Activated CD8-positive, alpha-beta memory T cell treated with anti-CD3 and anti-CD28 coated beads, Interleukin-2, amount 10 ng/mL, durations not matched to agents 7 days and 5 days (primary cell): ENCODE measurements around the gene TXNRD2. TPM values are rescaled to one million over a fixed set of nuclear protein-coding genes. Genes with fewer than 3 reads are reported as not detected.
"Not testable (repeated sequence)": the region's sequence is repeated elsewhere in the genome, so short reads cannot be mapped to it uniquely, and the experiment has no call there.

Experiments used
- ATAC-seq: fragments of 150-1000 bp; cut with Tn5 transposase; one replicate; pipeline ENCODE4 v1.10.0; 2021; ENCODE audit warnings: moderate library complexity
- CTCF ChIA-PET: fragments of 350-600 bp; sonication (Branson Sonifier 250); formaldehyde crosslinking; loops from one replicate; lab custom pipeline; 2021; ENCODE audit warnings: antibody characterized with exemption; lab: Charles Lee
- DNase-seq: peaks from one replicate; pipeline ENCODE4 v3.0.0-alpha.2; 2020
- H3K27ac Mint-ChIP-seq: one replicate; pipeline ENCODE4 v1.8.0; 2021; ENCODE audit warnings: mild to moderate bottlenecking, mixed read lengths
- H3K27me3 Mint-ChIP-seq: one replicate; pipeline ENCODE4 v1.8.0; 2021; ENCODE audit warnings: mixed read lengths
- H3K36me3 Mint-ChIP-seq: one replicate; pipeline ENCODE4 v1.8.0; 2021; ENCODE audit warnings: mild to moderate bottlenecking, mixed read lengths
- H3K4me1 Mint-ChIP-seq: one replicate; pipeline ENCODE4 v1.8.0; 2021; ENCODE audit warnings: mixed read lengths
- H3K4me3 Mint-ChIP-seq: one replicate; pipeline ENCODE4 v1.8.0; 2021; ENCODE audit warnings: mild to moderate bottlenecking, moderate library complexity, mixed read lengths
- H3K9me3 Mint-ChIP-seq: one replicate; pipeline ENCODE4 v1.8.0; 2022; ENCODE audit warnings: low read depth, mixed read lengths
- total RNA-seq, 2 experiments: library from RNA; stranded (reverse); gene quantifications; one replicate each; pipeline ENCODE4 v1.2.3, GENCODE V29; 2021

Gene TXNRD2
- total RNA-seq, 2 experiments from 2014 or later, result 20.5 to 23.1 TPM

DNA sequence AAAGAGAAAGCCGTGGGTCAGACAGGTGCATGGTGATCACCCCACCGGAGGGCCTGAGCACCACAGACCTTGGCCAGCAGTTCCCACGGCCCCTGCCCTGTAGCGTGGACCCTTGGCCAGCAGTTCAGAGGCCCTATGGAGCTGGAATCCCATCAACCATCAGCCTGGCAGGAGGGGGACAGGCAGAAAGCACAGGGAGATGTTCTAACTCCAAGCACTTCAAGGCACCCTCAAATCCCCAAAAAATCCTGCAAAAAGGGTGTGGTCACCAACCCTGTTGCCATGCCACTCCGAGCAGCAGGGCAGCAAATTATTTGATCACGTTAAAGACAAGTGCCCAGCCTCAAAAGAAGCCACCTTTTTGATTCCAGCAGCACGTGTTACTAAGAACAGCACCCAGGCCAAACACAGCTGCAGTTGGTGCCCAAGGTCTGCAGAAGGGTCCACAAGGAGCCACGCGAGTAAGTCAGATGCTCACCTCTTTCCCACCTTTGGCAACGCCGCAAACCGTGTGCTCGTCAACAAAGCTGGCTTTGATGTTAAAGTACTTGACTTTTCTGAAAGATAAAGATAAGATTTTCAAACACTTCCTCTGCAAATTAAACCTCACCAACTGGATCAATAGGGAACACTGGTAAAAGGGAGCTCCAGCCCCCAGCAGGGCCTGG is 26.2 kb downstream of the TXNRD2 start:
- no peaks in the 10 kb centered on the region for H3K4me1 Mint-ChIP-seq
- H3K9me3 Mint-ChIP-seq, result no peaks in the 10 kb centered on the region
- no peak overlapping the region for H3K27ac Mint-ChIP-seq
- DNase-seq (no peak), ATAC-seq (no peak)
- H3K27me3 Mint-ChIP-seq, result no peaks in the 10 kb centered on the region
- peaks cover 13% of the 10 kb centered on the region for H3K36me3 Mint-ChIP-seq
- H3K4me3 Mint-ChIP-seq, result no peak overlapping the region
- CTCF ChIA-PET, result interaction anchor here (0.8 to 2.2 kb wide), 2 partner anchors 35 to 185 kb away, joined by 3 to 7 read pairs; no protein-coding TSS in a partner anchor

DNA sequence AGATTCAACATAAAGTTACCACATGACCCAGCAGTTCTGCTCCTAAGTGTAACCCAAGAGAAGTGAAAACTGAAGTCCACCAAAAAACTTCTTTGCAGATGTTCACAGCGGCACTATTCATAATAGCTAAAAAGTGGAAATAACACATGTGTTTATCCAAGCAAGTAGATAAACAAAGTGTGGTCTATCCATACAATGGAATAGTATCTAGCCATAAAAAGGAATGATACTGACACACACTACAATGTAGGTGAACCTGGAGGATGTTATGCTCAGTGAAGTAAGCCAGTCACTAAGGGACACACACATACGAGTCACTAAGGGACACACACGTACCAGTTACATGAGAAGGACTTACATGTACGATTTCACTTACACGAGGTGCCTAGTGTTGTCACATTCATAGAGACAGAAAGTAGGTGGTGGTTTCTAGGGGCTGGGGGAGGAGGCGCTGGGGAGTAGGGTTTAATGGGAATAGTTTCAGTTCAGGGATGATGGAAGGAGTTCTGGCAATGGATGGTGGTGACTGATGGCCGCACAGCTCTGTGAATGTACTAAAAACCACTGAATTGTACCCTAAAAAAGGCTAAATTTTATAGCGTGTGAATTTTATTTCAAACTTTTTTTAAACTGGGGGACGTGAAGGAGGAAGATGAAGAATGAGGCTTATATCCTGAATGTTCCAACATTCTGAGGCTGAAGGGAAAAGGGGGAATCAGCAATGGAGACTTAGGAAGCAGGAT is 27.2 kb downstream of the TXNRD2 start:
- H3K27ac Mint-ChIP-seq, result no peak overlapping the region
- H3K9me3 Mint-ChIP-seq, result no peaks in the 10 kb centered on the region
- CTCF ChIA-PET, result interaction anchor here (2.2 to 4.9 kb wide), 2 partner anchors 184 kb away, joined by 7 to 106 read pairs; no protein-coding TSS in a partner anchor

DNA sequence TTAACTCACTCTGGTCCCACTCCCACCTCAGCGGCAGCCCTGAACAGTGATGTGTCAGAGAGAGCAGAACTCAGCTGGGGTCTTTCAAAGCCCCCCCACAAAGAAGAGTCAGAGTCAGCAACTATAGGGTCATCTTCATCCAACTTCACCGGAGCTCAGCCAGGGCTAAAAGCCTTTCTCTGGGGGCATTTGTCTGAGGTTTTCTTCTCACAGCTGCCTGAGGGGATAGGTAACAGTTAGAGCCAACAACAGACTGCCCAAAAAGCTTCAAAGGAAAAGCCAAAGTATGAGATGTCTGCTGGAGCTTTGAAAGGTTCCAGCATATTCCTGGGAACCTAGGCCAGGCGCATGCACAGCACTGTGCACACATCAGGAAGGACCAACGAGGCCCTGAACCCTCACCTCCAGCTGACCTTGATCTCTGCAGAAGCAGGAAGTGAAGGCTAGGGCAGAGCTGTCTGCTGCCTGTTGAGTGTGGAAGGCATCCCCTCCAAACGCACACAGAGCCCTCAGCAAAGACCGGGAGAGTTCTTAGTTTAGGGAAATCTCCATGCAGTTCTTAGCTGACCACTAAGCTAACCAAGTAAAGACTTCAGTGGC is 28.2 kb downstream of the TXNRD2 start:
- Mint-ChIP-seq H3K4me1 (peaks cover 3% of the 10 kb centered on the region), H3K27ac (no peak overlapping the region), H3K36me3 (peaks cover 13% of the 10 kb centered on the region), H3K9me3 (no peaks in the 10 kb centered on the region), H3K4me3 (no peak overlapping the region), H3K27me3 (no peaks in the 10 kb centered on the region)
- ATAC-seq (no peak), DNase-seq (no peak)
- CTCF ChIA-PET, result interaction anchor here (0.8 to 4.9 kb wide), 3 partner anchors 113 to 183 kb away, joined by 3 to 106 read pairs (median 5); no protein-coding TSS in a partner anchor

More for the DNA sequence above, 27.2 kb downstream of the TXNRD2 start:
- ATAC-seq, result no peak
- no peak overlapping the region for H3K4me3 Mint-ChIP-seq
- no peak for DNase-seq
- H3K27me3 Mint-ChIP-seq, result no peaks in the 10 kb centered on the region
- peaks cover 3% of the 10 kb centered on the region for H3K4me1 Mint-ChIP-seq
- peaks cover 13% of the 10 kb centered on the region for H3K36me3 Mint-ChIP-seq

DNA sequence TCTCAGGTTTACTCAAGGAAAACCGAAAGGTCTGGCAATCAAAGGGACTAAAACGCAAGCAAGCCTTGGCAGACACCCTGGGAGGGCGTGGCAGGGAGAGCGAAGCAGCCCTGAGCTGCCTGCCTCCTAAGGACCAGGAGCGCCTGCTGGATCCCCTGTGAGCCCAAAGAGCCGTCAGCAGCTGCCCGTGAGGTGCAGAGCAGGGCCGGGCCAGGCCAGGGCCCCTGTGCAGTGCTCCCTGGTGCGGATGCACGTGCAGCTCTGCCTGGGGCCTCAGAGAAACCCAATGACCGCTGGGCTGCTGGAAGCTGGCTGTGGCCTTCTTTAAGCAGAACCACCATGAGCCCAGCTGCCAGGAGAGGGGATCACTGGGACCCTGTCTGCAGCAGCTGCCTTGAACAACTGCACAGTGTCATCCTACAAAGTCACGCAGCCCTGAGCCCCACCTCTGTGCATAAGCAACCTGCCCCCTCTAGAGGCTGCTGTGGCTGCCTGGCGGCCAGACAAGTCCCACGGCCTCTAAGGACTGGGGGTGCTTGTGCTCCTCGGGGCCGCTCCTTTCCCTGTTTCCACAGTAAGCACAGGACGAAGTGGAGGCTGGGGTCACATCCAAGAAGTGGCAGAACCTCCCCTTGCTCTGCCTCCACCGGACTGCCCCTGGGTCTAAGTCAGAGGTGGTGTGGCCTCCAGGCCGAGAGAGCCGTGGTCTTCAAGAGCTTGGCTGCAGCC is 29.2 kb downstream of the TXNRD2 start:
- ATAC-seq (no peak), DNase-seq (no peak)
- CTCF ChIA-PET, result interaction anchor here (0.8 to 4.9 kb wide), 3 partner anchors 36 to 182 kb away, joined by 3 to 106 read pairs (median 3); no protein-coding TSS in a partner anchor
- peaks cover 3% of the 10 kb centered on the region for H3K4me1 Mint-ChIP-seq
- no peaks in the 10 kb centered on the region for H3K9me3 Mint-ChIP-seq
- H3K27ac Mint-ChIP-seq, result no peak overlapping the region
- H3K27me3 Mint-ChIP-seq, result no peaks in the 10 kb centered on the region
- H3K36me3 Mint-ChIP-seq, result peaks cover 13% of the 10 kb centered on the region
- no peak overlapping the region for H3K4me3 Mint-ChIP-seq

DNA sequence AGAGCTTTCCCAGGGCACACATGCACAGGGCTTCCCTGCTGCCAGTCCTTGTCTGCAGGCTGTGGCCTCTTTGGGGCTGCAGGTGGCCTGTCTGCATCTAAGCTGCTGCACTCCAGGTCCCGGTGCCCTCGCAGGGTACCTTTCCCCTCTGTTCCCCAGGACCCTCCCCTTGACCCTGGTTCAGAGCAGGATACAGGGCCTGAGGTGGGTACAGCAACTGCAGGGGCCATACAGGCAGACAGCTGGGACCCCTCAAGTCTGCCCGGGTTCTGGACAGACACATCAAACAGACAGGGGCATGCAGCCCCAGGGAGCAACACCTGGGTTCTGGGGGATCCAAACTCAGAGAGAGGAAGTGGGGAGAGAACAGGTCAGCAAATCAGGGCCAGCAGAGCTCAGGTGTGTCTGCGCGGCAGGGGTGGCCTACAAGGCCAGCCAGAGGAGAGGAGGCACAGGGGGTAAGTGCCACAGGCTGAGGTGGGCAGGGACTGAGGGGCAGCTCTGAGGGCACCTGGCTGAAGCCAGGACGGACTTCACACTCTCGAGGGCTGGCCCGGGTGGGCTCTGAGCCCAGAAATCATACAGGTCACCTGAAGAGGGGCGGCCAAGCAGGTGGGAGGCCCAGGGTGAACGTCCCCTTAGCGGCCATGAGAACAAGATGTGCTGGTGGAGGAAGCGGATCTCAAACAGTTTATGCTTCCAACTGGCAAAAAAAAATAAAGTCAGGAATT is 29.9 kb downstream of the TXNRD2 start:
- CTCF ChIA-PET, result interaction anchor here (0.8 to 4.9 kb wide), 4 partner anchors 26 to 181 kb away, joined by 3 to 106 read pairs (median 15); no protein-coding TSS in a partner anchor
- Mint-ChIP-seq H3K4me3 (no peak overlapping the region), H3K4me1 (peaks cover 3% of the 10 kb centered on the region), H3K9me3 (no peaks in the 10 kb centered on the region), H3K36me3 (peaks cover 13% of the 10 kb centered on the region), H3K27ac (no peak overlapping the region), H3K27me3 (no peaks in the 10 kb centered on the region)
- DNase-seq (no peak), ATAC-seq (no peak)

DNA sequence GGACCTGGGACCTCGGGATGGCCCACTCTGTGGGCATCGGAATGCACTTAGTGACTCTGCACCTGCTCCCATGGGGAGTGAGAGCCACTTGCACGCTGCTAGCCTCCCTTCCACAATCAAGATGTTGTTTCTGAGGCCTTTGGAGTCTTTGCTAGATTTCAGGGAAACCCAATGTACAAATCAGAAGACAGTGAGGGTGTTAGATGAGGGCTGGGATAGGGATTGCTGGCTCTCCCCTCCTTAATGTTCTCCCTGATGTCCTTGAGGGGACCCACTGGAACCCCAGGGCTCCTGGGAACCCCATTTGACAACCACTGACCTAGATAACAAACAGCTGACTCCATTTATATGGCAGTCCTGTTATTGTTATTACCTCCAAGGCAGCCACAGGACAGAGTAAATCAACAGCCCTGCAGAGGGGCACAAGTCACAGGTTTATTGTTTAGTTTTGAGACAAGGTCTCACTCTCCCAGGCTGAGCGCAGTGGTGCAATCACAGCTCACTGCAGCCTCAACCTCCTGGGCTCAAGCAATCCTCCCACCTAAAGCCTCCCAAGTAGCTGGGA is 31.4 kb downstream of the TXNRD2 start:
- Mint-ChIP-seq H3K4me3 (no peak overlapping the region), H3K27me3 (no peaks in the 10 kb centered on the region), H3K27ac (peak overlapping the region; percentile 12), H3K4me1 (peaks cover 3% of the 10 kb centered on the region), H3K36me3 (peaks cover 13% of the 10 kb centered on the region), H3K9me3 (no peaks in the 10 kb centered on the region)
- DNase-seq, result no peak
- ATAC-seq, result no peak
- CTCF ChIA-PET, result interaction anchor here (0.6 to 4.9 kb wide), 39 partner anchors 9 to 538 kb away, joined by 3 to 106 read pairs (median 4); partner anchors contain the start of genes COMT, GNB1L, GP1BB and RTL10

DNA sequence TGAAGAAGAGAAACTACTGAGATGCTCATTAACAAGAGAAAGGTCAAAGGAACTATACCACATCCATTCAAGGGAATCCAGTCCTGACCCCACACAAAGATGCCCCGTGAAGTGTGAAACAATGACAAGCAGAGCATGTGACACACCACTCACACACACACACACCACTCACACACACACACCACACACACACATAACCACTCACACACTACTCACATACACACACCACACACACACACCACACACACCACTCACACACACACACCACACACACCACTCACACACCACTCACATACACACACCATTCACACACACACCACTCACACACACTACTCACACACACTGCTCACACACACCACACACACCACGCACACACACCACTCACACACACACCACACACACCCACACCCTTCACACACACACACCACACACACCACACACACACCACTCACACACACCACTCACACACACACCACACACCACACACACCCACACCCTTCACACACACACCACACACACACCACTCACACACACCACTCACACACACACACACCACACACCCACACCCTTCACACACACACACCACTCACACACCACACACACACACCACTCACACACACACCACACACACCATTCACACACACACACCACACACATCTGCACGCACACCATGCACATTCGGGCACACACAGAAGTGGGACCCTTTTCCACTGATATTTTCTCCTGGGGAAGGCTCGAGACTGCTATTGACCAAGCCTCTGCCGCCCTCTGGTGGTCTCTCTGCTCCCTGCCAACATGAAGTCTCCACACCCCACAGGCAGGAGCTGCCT is 32.1 kb downstream of the TXNRD2 start:
- H3K27me3 Mint-ChIP-seq, result no peaks in the 10 kb centered on the region
- peaks cover 3% of the 10 kb centered on the region for H3K4me1 Mint-ChIP-seq
- peak; percentile 95 for ATAC-seq
- no peak overlapping the region for H3K4me3 Mint-ChIP-seq
- no peaks in the 10 kb centered on the region for H3K9me3 Mint-ChIP-seq
- H3K27ac Mint-ChIP-seq, result peak overlapping the region; percentile 12
- H3K36me3 Mint-ChIP-seq, result peaks cover 10% of the 10 kb centered on the region
- DNase-seq, result peak; percentile 88
- CTCF ChIA-PET, result interaction anchor here (0.6 to 4.9 kb wide), 39 partner anchors 8 to 538 kb away, joined by 3 to 106 read pairs (median 4); partner anchors contain the start of genes COMT, GNB1L, GP1BB and RTL10

DNA sequence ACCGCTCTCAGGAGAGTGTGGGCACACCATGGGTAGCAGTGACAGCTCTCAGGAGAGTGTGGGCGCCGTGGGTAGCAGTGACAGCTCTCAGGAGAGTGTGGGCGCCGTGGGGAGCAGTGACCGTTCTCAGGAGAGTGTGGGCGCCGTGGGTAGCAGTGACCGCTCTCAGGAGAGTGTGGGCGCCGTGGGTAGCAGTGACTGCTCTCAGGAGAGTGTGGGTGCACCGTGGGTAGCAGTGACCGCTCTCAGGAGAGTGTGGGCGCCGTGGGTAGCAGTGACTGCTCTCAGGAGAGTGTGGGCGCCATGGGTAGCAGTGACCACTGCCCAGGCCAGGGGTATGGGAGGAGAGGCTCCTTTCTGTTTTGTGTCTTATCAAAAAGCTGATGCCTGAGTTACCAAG is 33.7 kb downstream of the TXNRD2 start:
- ATAC-seq, H3K27ac Mint-ChIP-seq, H3K27me3 Mint-ChIP-seq, H3K4me1 Mint-ChIP-seq, DNase-seq, H3K4me3 Mint-ChIP-seq, H3K36me3 Mint-ChIP-seq, H3K9me3 Mint-ChIP-seq, CTCF ChIA-PET: not testable (repeated sequence)

DNA sequence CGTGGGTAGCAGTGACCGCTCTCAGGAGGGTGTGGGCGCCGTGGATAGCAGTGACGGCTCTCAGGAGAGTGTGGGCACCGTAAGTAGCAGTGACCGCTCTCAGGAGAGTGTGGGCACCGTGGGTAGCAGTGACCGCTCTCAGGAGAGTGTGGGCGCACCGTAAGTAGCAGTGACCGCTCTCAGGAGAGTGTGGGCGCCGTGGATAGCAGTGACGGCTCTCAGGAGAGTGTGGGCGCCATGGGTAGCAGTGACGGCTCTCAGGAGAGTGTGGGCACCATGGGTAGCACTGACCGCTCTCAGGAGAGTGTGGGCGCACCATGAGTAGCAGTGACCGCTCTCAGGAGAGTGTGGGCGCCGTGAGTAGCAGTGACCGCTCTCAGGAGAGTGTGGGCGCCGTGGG is 34.8 kb downstream of the TXNRD2 start:
- not testable (repeated sequence) for H3K9me3 Mint-ChIP-seq, H3K4me1 Mint-ChIP-seq, H3K4me3 Mint-ChIP-seq

DNA sequence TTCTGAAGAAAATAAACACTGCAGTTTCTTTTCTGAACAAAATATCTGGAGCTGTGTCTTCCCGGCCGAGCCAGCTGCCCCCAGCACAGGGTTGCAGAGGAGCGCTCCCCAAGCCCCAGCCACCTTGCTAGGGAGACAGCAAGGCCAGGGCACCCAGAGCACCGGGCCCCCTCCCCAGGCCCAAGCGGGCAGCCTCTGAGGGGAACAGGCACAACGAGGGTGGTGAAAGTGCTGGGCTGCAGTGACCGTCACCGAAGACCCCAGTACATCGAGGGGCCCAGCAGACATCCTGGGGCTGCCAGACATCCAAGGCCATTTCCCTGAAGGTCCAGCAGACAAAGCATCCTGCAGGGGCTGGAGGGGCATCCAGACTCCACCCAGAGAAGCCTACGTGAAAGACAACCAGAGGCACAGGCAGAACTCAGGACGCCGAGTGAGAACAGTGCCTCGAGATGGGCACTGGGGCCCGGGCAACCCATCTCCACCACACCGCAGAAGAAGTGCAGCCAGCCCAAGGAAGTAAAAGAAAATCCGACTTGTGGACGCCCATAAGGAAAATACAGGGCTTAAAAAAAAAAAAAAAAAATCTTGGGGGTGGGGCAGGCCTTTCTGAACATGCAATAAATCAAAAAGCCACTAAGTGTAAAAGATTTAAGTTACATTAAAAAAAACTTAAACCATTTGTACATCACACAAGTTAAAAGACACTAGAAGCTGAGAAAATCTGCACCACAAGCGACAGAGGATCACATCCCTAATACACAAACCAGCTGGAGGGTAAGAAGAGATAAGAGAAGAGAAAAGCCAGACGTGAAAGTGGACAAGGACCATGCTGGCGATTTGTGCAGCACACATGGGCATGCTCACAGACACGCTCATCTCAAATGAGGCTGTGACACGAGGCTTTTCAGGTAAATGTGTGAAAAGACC is 36.0 kb downstream of the TXNRD2 start:
- Mint-ChIP-seq H3K4me3 (no peak overlapping the region), H3K9me3 (no peaks in the 10 kb centered on the region), H3K27ac (no peak overlapping the region), H3K36me3 (no peaks in the 10 kb centered on the region), H3K27me3 (no peaks in the 10 kb centered on the region), H3K4me1 (peaks cover 3% of the 10 kb centered on the region)
- DNase-seq (no peak), ATAC-seq (no peak)
- CTCF ChIA-PET, result interaction anchor here (0.7 to 6.2 kb wide), 3 partner anchors 107 to 358 kb away, joined by 3 to 35 read pairs (median 3); no protein-coding TSS in a partner anchor

More for the DNA sequence above, 34.8 kb downstream of the TXNRD2 start:
- ATAC-seq, DNase-seq, CTCF ChIA-PET, H3K27ac Mint-ChIP-seq, H3K36me3 Mint-ChIP-seq, H3K27me3 Mint-ChIP-seq: not testable (repeated sequence)
